ENCODE measurements around the gene SLFNL1. TPM values are rescaled to one million over a fixed set of nuclear protein-coding genes. Genes with fewer than 3 reads are reported as not detected.

Gene SLFNL1
- not detected for total RNA-seq

DNA sequence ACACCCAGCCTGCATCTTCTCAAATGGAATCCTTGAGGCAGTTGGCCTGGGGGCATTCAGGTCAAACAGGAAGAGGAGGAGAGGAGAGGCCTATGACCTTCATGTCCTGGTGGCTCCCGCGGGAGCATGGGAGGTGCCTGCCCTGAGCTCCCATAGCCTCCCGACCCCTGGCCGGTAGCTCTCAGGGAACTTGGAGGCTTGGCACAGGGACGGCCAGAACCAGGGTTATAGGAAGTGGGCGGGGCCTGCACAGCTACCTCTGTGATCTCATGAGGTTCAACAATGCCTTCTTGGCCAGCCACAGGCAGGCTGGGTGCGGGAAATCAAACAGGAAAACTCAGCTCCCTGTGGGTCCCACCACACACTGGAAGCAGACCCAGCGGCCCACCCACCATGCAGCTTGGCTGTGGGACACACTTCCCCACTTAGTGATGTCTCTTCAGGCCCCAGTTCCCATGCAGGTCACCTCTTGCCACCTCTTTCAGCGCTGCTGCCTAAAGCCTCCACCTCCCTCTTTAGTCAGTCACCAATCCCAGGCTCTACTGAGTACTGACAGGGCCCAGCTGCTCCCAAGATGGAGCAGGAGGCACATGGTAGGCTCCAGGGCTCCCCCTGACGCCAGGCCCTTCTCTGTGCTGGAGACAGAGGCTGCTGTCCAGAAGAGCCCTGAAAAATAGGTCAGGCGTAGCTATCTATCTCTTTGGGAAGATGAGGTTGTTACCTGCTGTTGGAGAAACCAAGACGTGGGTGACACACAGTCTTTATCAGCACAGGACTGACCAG lies at the start of gene SLFNL1:
Gene SLFNL1 (minus strand): TSS at position 200 of the 783 bp plus-strand sequence. CDS start 1,065 bp downstream, outside the sequence.
- DNase-seq: no peak

DNA sequence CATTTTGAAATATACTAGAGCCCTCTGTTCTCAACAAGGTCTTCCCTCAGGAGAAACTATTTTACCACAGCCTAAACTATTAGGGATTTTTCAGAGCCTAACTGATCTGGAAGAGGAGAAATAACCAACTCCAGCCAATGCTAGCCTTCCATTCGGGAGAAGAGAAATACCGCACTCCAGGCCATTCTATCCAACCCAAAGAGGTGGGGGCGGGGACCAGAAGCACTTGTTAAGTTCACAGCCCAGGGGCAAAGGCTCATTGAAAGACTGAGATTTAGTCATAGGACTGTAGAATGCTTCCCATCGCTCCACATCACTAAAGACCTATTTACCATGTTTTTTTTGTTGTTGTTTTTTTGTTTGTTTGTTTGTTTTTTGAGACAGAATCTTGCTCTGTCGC lies 35.4 kb upstream of the SLFNL1 start:
- DNase-seq: no peak

DNA sequence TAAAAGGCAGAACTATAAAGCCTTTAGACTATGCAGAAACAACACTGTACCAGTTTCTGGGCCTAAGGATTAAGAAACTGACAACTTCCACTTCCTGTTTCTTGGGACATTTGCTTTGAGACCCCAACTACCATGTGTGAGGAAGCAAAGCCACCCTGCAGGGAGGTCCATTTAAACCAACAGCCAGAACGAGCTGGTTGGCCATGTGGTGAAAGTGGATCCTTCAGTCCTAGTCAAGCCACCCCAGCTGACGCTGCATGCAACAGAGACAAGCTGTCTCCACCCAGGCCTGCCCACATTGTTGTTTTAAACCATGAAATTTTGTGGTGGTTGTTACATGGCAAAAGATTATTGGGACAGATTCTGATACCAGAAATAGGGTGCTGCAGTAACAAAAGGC lies 31.8 kb upstream of the SLFNL1 start:
- no peak for DNase-seq

DNA sequence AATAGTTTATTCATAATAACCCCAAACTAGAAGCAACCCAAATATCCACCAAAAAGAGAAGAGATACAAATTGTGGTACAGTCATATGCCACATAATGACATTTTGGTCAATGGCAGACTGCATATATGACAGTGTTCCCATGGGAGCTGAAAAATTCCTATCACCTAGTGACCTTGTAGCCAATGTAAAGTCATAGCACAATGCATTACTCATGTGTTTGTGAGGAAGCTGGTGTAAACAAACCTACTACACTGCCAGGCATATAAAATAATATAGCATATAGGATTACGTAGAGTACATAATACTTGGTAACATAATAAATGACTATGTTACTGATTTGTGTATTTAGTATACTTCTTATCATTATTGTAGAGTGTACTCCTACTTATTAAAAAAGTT lies 29.5 kb upstream of the SLFNL1 start:
- no peak for DNase-seq

DNA sequence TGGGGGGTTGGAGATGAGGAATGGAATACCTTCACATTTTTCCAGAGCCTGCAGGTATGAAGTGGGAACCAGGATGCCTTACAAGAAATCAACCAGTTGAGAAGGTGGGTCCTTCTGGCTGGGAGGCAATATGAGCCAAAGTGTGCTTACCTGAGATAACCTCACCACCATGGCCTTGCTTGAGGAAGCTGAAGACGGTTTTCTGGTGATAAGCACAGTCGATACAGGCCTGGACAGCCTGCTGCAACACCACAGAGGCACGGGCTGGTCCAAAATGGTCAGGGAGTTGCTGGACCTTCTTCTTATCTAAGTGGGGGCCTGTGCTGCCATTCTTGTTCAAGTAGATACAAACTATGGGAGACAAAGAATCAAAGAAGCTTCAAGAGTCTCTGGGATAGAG lies 27.0 kb upstream of the SLFNL1 start:
- DNase-seq: no peak

DNA sequence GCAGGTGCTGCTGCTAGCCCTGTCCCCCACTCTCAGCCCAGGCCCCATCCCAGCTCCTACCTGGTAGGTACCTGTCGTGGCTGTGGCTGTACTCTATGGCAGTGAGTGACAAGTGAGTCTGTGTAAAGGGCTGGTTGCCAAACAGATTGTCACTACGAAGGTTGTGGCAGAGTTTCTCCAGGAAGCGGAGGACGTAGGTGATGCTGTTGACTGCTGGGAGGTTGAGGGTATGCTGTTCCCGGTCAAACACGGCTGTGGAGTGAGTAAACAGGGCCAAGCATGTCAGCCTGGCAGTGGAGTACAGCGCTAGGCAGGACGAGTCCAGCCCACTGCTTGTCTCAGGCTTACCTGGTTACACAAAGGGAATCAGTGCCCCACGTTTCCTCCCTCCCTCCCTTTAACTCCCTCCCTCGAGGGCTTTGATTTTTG lies 24.8 kb upstream of the SLFNL1 start:
- no peak for DNase-seq

DNA sequence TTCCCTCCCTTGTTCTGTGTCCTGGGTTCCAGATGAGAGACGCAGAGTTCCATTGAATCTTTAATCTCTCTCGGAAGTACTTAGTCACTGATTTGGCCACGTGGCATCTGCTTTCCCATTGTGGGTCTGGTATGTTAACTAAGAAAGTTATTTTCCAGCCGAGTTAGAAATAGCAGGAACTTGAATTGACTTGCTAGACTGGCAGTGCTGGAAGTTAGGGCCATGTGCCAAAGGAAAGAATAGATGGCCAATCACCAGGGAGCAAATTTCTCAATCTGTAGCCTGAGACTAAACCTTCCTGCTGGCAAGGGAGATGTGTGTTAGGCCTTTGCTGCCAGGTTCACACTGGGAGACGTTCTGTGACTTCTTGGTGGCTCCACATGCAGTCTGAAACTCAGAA lies 24.2 kb upstream of the SLFNL1 start:
- DNase-seq: no peak

DNA sequence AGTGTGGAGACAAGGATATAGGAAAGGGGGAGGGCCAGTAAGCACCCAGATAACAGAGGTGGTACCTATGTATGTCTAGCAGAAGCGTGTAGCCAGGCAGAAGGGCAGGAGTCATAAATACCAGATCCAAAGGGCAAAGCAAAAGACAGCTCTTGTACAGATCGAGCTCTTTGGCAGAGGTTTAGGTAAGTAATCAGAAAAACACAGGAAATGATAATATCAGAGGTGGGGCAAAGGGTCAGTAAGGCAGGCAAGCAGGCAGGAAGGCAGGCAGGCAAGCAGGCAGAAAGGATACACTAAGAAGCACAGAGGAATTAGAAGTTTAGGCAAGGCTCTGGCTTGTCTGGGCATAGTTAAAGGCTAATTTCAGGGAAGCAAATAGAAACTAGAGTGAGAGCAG lies 22.7 kb upstream of the SLFNL1 start:
- DNase-seq: no peak

DNA sequence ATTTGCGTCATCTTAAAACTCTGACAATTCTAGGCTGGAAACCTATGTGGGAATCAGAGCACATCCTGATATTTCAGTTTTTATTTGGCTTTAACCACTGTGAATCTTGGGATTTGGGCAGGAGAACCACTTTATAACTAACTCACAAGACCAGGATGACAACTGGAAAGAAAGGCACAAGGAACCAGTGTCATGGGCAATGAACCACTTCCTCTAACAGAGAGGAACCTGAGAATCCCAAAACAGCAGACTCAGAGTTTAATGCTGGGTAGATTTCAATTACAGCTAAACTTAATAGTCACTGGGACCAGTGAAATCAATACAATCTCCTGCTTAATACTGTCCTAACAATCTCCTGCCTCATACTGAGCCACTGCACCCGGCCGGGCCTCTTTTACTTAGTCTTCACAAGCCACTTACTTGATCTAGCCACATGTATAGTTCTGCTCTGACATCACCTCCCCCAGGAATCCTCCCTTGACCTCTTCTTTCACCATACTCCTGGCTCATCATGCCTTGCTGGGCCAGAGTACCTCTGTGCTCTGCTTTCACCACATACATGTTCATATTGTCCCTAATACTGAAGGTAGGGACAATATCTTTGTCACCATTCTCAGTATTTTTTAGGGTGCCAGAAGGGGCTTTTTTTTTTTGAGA lies 20.2 kb upstream of the SLFNL1 start:
- no peak for DNase-seq

DNA sequence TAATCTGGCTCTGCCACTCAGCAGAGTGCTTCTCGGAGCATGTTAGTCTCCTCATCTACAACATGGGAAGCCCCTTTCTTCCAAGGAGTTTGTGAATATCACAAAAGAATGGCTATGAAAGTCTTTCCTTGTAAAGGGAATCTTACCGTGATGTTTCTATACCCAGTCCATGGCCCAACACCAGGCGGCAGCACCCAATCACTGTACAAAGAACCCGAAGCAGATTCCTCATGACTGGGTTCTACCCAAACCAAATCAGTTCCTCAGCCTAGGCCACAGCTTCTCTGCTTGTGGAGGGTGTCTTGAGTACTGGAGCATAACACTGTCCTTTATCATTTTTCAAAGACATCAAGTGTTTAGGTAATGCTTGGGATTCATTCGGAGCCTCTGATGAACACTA lies 16.6 kb upstream of the SLFNL1 start:
- DNase-seq: no peak

DNA sequence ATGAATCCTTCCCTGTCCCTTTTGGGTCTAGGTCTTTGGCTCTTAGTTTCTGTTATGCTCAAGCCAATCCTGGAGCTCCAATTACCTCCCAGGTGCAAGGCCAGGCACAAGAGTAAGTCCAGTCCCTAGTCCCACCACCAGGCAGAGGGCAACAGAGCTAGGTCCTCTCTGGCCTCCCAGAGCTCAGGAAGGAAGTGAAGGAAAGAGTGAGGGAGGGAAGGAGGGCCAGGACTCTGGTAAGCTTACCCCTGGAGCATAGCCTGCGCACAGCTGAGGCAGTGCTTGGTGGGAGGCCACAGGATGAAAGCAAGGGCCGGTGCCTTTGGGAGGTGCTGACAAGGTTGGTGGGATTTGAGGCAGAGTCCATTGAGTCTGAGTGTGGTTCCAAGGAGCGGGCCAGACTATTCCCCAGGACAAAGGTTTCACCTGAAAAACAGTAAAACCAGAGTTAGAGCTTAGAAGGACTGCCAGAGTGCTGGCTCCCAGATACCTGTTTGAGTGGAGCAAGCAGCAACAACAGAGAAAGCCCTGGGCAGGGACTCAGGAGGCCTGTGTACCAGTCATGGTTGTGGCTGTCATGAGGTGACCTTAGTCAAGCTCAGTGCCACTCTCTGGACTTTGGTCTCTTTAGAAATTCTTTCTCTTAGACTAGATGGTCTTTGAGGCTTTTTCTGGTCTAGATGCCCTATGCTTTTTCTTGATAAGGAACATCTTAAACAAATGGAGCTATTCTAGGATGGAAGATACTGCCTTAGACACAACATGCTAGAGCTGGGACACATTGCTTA lies 15.8 kb upstream of the SLFNL1 start:
- no peak for DNase-seq

DNA sequence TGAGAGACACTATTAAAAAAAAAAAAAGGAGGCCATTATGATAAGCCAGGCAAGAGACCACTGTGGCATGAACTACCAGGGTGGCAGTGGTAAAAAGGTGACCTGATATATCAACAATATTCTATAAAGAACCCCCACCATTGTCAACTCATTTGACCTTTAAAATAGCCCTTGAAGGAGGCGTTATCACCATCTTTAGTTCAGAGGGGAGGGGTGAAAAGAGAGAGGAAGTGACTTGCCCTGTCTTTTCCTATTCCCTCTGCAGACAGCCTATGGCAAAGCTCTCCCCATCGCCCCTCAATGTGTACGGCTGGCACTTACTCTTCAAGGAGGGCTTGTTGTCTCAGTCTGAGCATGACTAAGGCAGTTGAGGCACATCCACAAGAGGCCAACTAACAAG lies 11.7 kb upstream of the SLFNL1 start:
- no peak for DNase-seq

DNA sequence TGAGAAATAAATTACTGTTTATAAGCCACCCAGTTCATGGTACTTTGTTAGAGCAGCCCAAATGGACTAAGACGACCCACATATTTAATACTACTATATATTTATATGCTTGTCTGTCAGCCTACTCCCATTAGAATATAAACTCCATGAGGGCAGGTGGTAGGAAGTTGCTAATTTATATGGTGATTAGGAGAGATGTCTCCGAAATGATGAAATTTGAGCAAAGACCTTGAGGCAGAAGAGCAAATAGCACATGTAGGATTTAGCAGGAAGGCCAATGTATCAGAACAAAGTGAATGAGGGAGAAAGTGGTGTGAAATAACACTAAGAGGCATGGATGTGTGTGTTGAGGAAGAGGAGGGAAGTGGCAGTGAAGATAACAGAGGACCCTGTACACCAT lies 10.6 kb upstream of the SLFNL1 start:
- DNase-seq: no peak

DNA sequence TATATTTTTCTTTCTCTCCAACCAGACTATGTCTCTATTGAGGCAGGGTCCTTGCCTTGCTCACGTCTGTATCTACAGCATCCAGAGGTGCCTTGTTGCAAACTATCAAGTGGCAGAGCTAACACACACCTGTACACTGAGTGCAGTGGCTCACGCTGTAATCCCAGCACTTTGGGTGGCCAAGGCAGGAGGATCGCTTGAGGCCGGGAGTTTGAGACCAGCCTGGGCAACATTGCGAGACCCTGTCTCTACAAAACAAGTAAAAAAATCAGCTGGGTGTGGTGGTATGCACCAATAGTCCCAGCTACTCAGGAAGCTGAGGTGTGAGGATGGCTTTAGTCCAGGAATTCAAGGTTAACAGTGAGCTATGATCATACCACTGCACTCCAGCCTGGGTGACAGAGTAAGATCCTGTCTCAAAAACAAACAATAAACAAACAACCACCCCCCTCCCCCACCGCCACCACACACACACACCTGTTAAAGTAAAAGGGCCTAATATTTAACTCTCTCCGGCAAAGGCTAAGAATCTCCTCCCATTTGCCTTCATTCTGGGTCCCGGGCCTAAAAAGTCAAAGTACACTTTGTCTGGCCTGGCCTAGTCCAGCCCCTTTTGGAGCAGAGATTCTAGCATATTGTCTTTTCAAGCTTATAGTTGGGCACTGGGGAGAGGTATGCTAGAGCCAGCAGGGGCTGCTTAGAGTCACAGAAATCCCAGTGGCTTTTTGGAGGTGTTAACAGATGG lies 9.5 kb upstream of the SLFNL1 start:
- no peak for DNase-seq

DNA sequence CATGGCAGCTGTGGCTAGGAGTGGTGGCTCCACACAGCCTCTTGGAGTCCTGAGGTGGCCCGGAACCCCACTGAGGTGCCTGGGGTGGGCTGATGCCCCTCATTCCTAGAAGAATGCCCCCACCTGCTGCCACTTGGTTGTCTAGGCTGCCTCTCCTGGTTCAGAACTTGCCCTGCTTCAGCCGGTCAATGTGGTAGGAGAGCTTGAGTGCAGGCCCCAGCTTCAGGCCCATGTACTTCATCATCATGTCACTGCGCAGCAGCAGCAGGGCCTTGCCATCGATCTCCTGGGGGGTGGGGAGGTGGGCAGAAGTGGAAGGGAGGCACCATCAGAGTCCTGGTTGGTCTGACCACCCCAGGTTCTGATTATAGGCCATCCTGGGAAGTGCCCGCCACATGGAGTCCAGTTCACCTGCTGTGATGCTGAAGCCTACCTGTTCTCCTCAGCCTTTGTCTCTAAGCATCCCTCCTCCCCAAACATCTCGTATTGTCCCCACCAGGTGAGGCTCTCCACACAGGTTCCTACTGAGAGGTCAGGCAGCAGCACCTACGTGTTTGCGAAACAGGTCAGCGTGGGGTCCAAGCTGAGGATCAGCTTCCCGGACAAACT lies 6.6 kb upstream of the SLFNL1 start:
- no peak for DNase-seq

DNA sequence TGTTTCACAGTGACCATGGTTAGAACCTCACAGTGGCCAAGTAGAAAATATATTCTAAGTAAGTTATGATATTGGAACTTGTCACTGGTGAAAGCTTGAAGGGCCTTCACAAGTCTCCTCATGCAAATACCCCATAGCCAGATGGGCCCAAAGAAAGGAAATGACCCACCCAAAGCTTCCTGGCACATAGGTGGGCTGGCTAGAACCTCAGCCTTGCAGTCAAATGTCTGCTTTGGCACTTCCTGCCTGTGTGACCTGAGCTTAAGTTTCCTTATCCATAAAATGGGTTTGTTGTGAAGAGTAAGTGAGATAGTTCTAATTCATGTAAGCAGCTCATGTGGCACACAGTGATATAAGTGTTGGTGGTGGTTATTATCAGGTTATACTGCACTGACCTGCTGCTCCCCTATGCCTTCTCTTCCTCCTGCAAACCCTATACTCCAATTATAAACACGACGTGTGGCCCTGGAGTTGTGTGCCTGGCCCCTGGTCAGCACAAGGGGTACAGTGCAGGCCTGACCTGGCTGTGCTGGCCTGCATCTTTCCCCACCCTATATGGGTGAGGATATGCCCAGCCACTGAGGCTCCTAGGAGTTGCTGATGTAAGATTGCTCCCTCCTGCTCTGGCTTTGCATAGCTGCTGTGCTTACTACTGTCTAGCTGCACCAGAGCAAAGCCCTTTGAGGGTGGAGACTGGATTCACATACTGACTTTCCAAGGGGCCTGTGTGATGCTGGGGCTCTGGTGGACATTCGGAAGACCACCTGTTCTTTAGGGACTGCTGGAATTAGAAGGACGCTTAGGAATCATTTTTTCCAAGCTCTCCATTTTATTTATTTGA lies 4.7 kb upstream of the SLFNL1 start:
- DNase-seq: no peak

DNA sequence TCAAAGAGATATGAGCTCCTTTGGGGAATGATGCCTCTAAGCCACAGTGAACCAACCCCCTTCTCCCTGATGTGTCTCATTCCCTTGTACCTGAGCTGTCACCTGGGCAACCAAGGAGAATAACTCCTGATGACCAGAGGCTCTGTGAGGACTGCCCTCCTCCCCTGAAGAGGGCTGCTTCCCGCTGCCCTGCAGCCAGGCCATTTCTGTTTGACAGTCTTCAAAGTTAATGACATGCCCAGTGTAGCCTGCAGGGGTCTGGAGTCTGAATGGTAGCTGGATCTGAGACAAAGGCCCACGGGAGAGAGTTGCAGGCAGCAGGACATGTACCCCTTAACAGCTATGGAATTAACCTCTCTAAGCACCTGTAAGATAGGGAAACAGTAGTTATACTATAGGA lies 3.4 kb upstream of the SLFNL1 start:
- no peak for DNase-seq

DNA sequence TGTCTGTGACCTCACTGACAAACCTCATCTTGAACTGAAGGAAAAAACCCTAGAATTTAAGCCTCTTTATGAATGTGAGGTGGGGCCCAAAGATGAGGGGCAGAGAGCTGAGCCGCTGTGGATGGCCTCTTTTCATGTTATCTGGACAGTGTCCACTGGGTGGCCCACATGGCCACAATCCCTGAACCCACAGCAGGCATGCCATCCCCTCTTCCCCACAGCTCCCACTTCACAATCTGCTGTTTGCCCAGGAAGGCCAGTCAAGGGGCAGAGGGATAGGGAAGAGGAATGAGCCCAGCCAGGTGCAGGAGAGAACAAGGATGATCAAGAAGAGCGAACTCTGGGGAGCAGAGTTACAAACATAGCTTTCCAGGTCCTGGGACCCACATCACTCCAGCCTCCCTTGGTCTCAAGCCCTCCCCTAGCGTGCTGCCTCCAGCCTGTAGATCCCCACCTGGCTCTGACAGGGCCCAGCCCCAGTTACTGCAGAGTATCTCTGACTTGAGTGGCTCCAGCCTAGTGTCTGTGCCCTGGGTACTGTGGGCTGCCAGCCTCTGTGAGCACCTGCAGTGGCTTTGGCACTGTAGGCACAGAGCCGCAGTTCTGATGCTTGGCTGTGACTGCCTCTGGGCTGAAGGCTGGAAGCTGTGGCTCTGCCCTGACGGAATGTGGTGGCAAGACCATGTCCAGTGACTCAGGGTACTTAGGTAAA lies 1.9 kb upstream of the SLFNL1 start:
- no peak for DNase-seq

DNA sequence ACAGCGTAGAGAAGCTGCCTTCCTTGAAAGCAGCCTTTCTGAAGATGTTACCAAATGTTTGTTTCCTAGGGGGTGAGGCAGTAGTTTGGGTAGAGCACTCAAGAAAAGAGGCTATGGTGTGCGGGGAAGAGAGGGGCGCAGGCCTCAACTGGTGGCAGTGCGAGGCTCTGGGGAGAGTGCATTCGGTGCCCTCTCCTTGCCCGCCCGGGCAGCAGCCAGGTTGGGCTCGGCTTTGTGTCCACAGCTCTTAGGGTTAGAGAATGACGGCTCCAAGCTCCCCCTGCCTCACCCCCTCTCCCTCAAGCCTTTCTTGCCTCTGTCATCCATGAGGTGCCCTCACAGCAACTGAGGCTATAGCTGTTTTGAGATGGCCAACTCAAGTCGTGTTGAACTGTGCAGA lies 899 bp upstream of the SLFNL1 start:
- DNase-seq: no peak

DNA sequence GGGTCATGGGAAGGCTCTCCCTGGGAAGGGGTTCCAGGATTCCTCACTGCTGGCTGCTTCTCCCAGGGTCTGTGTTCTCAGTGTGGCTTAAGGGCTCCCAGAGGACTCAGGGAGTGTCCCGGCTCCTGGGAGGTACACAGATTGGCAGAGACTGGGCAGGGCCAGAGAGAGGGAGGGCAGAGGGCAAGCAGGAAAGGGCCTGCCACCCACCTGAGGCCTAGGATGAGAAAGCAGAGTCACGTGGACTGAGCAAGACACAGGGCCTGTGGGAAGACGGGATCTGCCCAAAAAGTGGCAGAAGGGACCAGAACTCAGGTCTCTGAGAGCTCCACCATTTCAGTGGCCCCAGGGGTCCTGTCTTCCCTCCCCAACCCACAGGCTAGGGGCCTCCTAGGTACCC lies 871 bp downstream of the SLFNL1 start:
- no peak for DNase-seq

DNA sequence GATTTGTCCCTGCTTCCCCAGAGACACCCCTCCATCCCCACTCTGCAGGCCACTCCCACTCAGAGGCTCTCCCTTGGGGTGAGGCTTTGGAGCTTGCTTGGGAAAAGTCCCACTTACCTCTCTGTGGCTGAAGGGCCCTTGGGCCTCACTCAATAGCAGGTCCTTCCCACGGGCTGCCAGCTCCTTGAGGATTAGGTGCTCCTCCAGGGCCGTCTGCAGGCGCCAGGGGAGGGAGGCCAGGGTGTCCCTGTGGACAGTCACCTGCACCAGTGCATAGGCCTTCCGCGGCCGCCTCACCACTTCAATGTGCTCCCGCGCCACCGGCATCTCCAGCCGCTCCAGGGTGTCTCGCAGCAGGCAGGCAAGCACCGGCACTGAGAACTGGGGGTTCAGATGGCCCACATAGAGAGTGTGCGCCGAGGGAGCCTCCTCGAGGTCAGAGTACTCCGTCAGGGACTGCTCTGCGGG lies 1.4 kb downstream of the SLFNL1 start:
- DNase-seq: no peak
